GM18909 (cell line): ENCODE data around the gene FGGY.
"Not testable (repeated sequence)": the region's sequence is repeated elsewhere in the genome, so short reads cannot be mapped to it uniquely, and the experiment has no call there.

ENCODE experiments used
- ATAC-seq: cut with Tn5 transposase; IDR thresholded peaks from one replicate; pipeline ENCODE4 v1.9.1; 2021; ENCODE audit warnings: mild to moderate bottlenecking; ENCODE audit not compliant: unreplicated experiment, poor library complexity

FGGY gene

DNA sequence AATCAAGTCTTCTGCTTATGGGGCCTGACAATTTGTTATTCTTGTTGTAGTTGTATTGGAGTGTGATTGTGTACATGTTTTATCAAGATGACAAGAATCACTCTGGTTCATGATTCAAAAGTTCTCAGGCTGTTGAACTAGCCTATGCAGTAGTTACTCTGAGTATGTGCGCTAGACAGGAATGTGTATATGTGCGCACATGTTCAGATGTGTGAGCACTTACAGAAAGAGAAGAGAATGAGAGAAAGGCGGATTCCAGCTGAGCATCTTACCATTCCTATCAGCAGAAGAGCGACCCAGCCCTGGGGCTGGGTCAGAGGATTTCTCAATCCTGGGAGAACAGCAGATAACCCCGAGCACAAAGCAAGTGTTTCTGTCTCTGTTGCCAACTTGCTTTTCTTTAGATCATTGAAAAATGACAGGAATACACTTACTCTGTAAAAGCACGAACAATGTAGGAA is 407.1 kb downstream of the FGGY start:
- ATAC-seq, result no peak

DNA sequence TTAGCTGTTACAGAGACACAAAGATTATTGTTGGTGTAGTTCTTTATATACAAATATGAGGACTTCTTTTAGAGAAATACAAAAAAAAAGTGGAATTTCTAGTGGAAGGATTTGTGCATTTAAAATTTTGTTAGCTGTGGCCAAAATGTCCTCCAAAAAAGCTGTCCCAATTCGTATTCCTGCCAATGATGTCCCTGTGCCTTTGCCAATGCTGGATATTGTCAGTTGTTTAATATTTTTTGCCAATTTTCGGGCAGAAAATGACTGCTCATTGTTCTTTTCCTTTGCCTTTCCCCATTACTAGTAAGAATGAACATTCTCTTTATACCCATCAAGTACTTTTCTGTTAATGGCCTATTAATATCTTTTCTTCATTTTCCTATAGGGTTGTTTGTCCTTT is 407.8 kb downstream of the FGGY start:
- no peak for ATAC-seq

DNA sequence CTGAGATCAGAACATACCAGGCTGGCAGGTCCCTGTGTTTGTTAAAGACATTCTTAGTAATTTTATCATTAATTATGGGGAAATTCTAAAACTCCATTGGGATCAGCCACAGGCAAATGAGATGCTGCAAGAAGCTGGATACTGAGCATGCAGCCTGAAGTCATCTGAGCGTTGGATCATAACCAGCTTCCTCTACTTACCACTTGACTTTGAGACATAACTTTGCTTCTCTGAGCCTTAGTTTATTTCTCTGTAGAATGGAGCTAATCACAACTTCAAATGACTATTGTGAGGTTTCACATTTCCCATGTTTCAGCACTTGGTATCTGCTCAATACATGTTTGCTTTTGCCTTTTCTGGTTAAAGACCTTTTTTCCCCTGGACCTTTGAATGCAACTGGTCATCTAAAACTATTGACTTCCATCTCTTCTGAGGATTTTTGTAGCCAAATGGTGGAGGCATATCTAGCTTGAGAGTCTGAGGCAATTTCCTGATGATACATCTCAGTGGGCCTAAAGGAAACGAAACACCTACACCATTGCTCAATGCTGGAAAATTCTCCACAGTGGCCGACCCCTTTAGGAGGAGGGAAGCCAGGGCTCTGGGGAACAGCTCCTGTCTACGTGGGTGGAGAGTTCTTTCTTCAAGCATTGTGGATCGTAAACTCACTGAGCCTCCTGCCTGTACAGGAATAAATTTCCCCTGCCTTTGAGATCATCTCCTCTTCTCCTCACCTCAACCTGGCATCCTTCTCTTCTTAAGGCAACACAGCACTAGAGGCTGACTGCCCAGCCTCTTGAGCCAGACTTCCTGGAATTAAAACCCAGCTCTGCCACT is 408.8 kb downstream of the FGGY start:
- no peak for ATAC-seq

DNA sequence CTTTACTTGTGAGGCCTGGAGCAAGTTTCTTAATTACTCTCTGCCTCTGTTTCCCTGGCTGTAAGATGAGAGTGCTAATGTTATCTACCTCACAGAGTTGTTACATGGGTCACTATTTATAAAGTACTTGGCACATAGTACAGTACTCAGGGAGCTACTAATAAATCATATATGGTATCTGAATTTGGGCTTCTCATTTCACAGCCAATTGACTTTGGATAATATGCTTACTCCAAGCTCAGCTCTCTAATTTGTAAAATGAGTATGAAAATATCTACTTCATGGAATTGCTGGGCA is 409.4 kb downstream of the FGGY start:
- ATAC-seq, result no peak

DNA sequence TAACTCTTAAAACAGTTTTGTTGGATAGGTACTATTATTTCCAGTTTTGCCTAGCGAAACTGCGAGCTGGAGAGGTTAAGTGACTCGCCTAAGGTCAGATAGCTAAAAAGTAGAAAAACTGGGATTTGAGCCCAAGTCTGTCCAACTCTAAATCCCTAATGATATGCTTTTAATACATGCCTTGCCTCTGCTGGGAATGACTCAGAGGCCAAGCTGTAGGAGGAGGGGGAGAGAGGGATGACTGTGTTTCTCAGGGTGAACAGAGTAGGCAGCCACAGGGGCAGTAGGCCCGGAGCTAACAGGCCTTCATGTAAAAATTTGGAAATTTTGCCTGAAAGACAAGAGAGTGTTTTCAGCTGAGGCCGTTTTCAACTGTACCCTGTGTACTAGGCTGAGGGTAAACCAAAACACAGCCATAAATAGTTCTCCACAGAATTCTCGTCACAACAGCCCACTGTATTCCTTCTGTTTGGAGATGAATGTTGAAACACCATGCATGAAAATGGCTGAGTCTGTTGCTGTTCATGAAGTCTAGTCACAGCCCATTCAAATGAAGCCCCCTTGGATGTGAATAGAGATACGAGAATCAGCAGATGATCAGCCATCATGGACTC is 410.4 kb downstream of the FGGY start:
- no peak for ATAC-seq

DNA sequence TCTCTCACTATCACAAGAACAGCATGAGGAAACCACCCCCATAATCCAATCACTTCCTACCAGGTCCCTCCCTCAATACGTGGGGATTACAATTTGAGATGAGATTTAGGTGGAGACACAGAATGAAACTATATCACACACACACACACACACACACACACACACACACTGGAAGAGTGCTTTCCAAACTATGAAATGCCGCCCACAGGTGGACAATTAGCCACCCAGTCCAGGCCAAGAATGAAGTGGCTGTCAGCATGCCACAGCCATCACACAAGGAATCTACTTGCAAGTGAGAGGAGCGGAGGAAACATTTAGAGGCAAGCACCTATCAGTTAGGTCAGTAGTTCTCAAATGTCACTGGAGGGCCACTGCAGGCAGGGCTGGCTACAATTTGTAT is 412.4 kb downstream of the FGGY start:
- no peak for ATAC-seq

DNA sequence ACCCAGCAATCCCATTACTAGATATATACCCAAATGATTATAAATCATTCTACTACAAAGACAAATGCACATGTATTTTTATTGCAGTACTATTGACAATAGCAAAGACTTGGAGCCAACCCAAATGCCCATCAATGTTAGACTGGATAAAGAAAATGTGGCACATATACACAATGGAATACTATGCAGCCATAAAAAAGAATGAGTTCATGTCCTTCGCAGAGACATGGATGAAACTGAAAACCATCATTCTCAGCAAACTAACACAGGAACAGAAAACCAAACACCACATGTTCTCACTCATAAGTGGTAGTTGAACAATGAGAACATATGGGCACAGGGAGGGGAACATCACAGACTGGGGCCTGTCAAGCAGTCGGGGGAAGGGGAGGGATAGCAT is 414.0 kb downstream of the FGGY start:
- not testable (repeated sequence) for ATAC-seq

DNA sequence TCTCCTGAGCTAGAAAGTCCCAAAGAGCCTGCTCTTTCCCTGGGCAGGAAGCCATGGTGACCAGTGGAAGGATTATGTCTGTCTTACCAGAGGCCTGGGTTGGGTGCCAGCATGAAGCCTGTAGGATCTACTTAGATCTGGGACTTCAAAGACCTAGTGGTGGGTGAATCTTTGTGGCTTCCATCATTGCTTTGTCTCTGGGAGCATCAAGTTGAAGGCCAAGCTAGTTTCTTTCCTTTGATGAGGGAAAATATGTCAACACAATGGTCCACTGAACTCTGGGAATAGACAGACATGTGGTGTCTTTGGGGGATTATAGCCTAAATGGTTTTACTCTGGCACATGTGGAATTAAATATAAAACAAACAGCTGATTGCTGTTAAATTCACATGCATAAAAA is 417.3 kb downstream of the FGGY start:
- ATAC-seq, result no peak

DNA sequence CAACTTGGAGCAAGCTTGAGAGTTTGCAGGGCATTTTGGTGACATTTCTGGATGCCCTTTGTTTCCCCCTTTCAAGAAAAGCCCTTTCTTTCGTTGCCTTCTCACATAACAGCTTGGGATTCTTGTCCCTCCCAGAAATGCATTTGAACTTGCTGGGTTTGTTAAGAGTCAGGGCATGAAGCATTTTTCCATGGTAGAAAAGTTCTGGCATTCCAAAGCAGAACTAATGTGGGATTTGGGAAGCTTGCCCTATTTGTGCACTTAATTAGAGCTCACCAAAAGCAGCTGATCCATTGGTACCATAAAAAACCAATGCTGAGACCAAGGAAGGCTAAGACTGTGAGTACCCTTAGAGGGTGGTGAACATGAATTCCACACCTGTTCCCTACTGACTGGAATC is 418.1 kb downstream of the FGGY start:
- no peak for ATAC-seq

DNA sequence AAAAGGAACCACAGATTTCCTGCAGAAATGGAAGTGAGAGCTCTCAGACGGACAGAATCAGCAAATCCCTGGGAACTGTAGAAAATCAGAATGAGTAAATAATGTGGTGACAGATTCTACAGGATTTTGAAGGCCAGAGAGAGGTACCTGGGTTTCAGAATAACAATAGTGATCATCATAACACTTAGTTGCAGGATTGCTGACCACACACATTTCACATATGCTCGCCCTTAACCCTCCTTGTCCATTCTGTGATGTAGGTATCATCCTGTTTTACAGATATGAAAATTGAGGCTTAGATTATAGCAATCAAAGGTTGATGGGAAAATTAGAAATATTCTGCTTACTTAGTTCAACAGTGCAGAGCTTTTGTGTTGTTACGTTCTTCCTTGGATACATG is 419.9 kb downstream of the FGGY start:
- no peak for ATAC-seq

DNA sequence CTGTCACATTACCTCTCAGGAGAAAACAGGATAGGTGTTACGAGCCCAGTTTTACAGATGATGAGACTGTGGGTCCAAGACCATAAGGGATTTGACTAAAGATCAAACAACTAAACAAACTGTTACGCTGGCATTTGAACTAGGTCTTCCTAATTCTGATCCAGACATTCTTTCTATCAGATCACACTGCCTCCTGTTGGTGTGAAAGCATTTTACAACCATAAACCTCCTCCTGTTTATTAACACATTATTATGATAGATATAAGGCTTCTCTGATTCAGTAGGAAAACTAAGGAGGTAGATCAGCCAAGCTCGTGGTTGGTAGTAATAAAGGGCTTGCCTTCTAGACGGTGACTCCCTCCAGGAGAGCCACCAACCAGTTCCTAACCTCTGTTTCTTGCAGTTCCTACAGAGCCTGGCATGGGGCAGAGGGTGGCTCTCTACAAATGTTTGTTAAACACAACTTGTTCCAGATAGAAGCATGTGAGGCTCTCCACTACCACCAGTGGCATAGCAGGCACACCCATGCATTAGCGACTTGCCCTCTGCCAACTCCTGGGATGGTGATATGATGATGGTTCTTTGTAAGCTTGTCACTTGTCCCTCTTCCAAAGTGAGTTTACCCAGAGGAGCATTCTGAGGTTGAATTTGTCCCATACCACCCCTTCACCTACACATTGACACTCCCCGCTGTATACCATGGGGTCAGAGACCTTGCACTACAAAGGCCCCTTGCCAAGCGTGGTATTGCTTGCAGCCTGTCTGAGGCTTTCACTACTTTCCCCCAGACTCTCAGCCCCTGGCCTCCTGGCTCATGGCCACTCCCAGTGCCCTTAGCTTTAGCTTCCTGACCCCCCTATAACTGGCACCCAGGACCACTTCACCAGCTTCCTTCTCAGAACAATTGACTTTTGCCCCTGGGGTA is 421.4 kb downstream of the FGGY start:
- ATAC-seq, result no peak

DNA sequence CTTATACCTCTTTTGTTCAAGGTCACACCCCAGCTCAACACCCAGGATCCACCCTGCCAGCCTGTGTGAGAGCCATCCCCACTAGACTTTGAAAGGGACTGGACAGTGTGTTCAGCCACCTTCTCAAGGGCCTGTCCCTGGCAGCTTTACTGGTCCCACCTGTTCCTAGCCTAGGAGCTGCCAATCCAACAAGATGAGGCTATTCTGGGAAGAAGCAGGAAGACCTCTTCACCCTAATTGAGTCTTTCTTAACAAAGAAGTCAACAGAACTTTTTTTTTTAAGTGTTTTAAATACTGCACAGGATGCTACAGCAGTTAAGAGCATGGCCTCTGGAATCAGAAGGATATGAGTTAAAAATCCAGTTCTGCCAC is 422.1 kb downstream of the FGGY start:
- ATAC-seq, result no peak

DNA sequence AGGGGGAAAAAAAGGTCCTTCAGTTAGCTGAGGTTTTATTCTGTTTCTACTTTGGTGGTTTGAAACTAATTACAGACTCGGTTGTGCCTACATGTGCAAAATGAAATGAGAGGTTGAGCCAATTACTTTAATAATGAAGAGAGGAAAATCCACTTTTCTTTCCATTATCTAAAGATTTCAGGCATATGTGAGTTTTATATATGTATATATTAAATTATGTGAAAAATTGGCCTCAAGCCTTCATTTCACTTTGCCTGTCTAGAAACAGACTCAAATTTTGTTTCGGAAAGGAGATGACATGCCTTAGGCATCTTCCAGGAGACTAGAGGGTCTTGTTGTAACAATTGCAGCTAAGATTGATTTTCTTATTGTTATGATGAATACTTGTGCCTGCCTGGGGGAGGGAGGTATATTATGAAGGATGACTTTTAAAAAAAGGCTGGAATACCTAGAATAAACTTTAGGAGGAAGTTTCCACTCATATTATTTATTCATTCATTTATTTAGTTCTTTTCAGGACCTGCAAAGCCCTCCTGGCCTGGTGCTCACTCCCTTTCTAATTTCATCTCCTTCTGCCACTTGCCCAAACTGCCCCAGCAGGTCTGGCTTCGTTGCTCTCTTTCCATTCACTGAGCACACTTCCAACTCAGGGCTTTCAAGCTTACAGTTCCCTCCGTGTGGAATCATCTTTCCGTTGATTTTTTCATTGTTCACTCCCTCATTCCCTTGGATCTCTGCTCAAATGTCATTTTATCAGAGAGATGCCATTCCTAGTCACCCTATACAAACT is 423.6 kb downstream of the FGGY start:
- ATAC-seq, result no peak

DNA sequence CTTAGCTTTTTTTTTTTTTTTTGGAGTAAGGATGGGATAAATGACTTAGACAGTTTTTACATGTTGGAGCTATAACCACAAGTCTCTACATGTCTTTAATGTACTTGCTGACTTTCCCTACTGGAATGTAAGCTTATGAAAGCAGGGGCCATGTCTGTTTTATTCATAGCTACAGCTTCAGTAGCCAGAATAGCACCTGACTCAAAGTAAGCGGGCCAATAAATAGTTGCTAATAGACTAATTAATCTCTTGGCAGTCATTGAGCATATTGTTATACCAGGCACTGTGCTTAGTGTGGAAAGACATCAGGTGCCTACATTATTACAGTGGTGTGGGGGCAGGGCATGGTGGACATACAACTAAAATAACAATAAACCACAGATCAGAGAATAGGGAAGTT is 433.4 kb downstream of the FGGY start:
- no peak for ATAC-seq

DNA sequence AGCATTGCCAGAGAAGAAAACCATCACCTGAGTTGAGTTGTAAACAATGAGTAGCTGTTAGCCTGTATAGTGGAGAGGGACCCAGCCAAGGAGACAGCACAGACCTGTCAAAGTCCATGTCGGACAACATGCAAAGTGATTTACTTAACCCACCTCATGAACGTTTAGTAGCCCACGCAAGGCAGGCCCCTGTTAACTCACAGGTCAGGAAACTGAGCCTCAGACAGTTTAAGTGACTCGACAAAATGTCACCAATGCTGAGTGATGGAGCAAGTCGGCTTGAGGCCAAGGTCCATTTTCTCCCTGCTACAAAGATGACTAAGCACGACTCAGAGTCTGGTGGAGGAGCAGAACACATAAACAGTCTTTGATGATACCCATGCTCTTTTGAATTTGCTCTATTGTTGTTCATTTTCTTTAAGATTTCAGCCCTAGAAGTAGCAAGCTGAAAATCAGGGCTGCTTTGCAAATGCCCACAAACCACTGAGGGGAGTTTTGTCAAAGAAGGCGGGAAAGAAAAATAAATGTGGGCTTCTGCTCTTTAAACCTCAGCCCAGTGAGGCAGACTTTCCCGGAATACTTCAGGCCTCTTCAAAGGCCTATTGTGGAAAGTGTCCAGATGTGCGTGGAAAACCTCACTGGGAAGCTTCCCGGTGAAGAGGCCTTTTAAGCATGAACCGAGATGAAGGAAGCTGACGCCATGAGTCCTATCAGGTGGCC is 434.0 kb downstream of the FGGY start:
- ATAC-seq, result no peak

DNA sequence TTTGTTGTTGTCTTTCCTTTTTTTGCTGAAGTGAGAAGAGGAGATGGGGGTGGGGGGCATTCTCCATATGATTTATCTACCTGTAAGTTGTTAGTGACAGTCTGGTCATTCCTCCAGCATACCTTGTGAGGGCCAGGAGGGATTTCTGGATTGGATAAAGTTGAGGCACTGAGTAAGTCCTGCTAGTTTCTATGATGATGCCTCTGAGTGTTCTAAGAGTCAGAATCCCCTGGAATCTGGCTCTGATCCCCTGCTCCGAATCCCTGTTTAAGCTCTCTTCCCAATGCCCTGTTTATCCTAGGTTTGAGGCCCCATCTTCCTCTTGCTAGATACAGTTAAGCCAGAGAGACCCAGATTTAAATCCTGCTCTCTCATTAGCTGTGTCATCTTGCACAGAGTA is 434.7 kb downstream of the FGGY start:
- ATAC-seq, result no peak

DNA sequence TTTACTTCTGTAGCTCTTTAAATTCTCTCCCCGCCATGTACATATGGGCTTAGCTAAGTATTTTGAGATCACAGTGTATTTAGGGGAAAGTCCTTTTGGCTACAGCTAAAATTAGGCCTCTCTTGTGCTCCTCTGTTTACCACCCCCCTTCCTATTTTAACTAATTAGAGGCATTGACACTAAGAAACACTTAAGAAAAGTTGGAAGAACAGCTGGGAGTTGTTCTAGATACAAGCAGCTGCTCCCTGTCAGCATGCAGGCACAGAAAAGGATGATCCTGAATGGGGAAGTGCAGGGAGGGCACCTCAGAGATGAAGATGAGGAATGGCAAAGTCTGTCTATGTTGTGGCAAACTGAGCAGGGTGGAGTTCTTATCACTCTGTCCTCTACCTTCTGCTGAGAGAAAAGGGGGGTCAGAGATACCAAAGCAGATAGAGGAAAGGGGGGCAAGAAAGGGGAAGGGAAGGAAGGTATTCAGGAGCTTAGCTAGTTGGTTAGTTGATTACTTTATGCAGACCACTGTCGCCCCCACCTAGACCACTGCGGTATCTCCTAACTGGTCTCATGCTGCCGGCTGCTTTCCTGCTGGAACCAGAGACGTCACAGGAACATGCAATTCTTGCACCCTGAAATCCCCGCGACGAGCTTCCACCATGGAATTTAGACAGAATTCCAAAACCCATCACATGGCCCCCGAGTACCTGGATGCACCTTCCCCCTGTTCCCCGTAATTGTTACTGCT is 435.5 kb downstream of the FGGY start:
- ATAC-seq, result no peak

DNA sequence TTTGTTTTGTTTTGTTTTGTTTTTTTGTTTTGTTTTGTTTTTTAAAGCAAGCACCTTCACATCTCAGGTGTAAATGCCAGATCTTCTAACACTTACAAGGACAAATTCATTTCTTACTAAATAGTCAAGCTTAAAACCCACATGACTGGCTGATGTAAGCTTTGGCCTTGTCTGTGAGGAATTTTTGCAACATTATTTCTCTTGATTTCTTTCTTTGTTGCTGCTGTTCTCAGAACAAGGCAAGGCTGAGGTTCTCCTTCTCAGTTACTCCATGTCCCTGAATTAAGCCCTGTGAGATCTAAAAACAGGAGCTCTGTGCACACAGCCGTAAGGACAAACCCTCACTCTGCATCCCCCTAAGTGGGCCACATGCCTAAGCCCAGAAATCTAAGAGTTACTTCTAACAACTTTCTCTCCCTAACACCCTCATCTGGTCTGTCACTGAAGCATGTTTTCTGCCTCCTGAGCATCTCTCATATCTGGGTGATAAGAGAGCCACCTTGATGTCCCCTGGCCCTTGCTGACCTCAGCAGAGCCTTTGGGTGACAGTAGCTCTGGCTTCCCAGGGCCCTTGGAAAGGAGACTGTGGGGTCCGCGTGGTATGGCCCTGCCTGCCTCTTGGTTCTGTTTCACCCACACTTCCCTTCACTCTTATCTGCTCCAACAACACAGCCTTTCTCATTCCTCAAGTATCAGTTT is 436.7 kb downstream of the FGGY start:
- no peak for ATAC-seq

DNA sequence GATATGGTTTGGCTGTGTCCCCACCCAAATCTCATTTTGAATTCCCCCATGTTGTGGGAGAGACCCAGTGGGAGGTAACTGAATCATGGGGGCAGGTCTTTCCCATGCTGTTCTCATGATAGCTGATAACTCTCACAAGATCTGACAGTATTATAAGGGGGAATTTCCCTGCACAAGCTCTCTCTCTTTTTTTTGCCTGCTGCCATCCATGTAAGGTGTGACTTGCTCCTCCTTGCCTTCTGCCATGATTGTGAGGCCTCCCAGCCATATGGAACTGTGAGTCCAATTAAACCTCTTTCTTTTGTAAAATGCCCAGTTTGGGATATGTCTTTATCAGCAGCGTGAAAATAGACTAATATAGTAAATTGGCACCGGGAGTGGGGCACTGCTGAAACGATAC is 439.0 kb downstream of the FGGY start:
- not testable (repeated sequence) for ATAC-seq
